ENCODE measurements around the gene FAM89A. TPM values are rescaled to one million over a fixed set of nuclear protein-coding genes. Genes with fewer than 3 reads are reported as not detected.
"Not testable (repeated sequence)": the region's sequence is repeated elsewhere in the genome, so short reads cannot be mapped to it uniquely, and the experiment has no call there.

The FAM89A gene
- total RNA-seq, 1 experiment from 2014 or later: 24.9 TPM

GRCh38 chr1:230994860-230995259, 45.2 kb downstream of the FAM89A start:
- no peak for DNase-seq (ENCODE audit: low spot score)

- DNase-seq (ENCODE audit: low spot score): no peak
Observed at GRCh38 chr1:230992100-230992774, 47.8 kb downstream of the FAM89A start.

GRCh38 chr1:230987448-230987847, 52.6 kb downstream of the FAM89A start:
- no peak for DNase-seq (ENCODE audit: low spot score)

- no peak for DNase-seq (ENCODE audit: low spot score)
Observed at GRCh38 chr1:230986976-230987375, 53.1 kb downstream of the FAM89A start.

- no peak for DNase-seq (ENCODE audit: low spot score)
Observed at GRCh38 chr1:230985711-230986110, 54.3 kb downstream of the FAM89A start.

GRCh38 chr1:230984622-230985515, 55.2 kb downstream of the FAM89A start:
- DNase-seq (ENCODE audit: low spot score): not testable (repeated sequence)

- no peak for DNase-seq (ENCODE audit: low spot score)
Observed at GRCh38 chr1:230983811-230984210, 56.2 kb downstream of the FAM89A start.

GRCh38 chr1:230982696-230983095, 57.4 kb downstream of the FAM89A start:
- no peak for DNase-seq (ENCODE audit: low spot score)

- no peak for DNase-seq (ENCODE audit: low spot score)
Observed at GRCh38 chr1:230979952-230980351, 60.1 kb downstream of the FAM89A start.

- no peak for DNase-seq (ENCODE audit: low spot score)
Observed at GRCh38 chr1:230979389-230979716, 60.7 kb downstream of the FAM89A start.

GRCh38 chr1:230978491-230979388, 61.3 kb downstream of the FAM89A start, which contains the start of the genes ARV1 and TTC13:
ARV1 (plus strand) TSS chr1:230979094; CDS start chr1:230979106, 12 bp downstream.
TTC13 (minus strand) TSS chr1:230978861; CDS start chr1:230978830, 31 bp downstream.
- DNase-seq (ENCODE audit: low spot score): peak; percentile 98

- DNase-seq (ENCODE audit: low spot score): no peak
Observed at GRCh38 chr1:230977761-230978490, 62.1 kb downstream of the FAM89A start.

- no peak for DNase-seq (ENCODE audit: low spot score)
Observed at GRCh38 chr1:230976825-230977747, 63.0 kb downstream of the FAM89A start.

- no peak for DNase-seq (ENCODE audit: low spot score)
Observed at GRCh38 chr1:230976360-230976759, 63.7 kb downstream of the FAM89A start.

- DNase-seq (ENCODE audit: low spot score): no peak
Observed at GRCh38 chr1:230975636-230976035, 64.4 kb downstream of the FAM89A start.

GRCh38 chr1:230972855-230973271, 67.2 kb downstream of the FAM89A start:
- no peak for DNase-seq (ENCODE audit: low spot score)

- no peak for DNase-seq (ENCODE audit: low spot score)
Observed at GRCh38 chr1:230971771-230972170, 68.3 kb downstream of the FAM89A start.

GRCh38 chr1:230970432-230970831, 69.6 kb downstream of the FAM89A start:
- DNase-seq (ENCODE audit: low spot score): no peak
